Measurements from ENCODE around the gene SH2D2A.

SH2D2A gene

GRCh38 chr1:156842618-156843300 is 26.1 kb upstream of the SH2D2A start:
- Mint-ChIP-seq H3K36me3 (ENCODE audit: low read depth) (no peaks in the 10 kb centered on the region), H3K9me3 (no peaks in the 10 kb centered on the region), H3K4me3 (no peak overlapping the region), H3K4me1 (ENCODE audit: low read depth) (peaks cover 20% of the 10 kb centered on the region), H3K27ac (no peak overlapping the region), H3K27me3 (peaks cover 91% of the 10 kb centered on the region)
- intact Hi-C loops (cut with micrococcal nuclease), result no loop called here

- H3K36me3 Mint-ChIP-seq (ENCODE audit: low read depth), result no peaks in the 10 kb centered on the region
- no peaks in the 10 kb centered on the region for H3K9me3 Mint-ChIP-seq
- no peak overlapping the region for H3K27ac Mint-ChIP-seq
- no peak overlapping the region for H3K4me3 Mint-ChIP-seq
- intact Hi-C loops (cut with micrococcal nuclease), result no loop called here
- H3K27me3 Mint-ChIP-seq, result peaks cover 87% of the 10 kb centered on the region
- peaks cover 20% of the 10 kb centered on the region for H3K4me1 Mint-ChIP-seq (ENCODE audit: low read depth)
These were observed 24.7 kb upstream of the SH2D2A start for GRCh38 chr1:156841295-156841855.

- Mint-ChIP-seq H3K4me1 (ENCODE audit: low read depth) (peaks cover 20% of the 10 kb centered on the region), H3K27me3 (peaks cover 87% of the 10 kb centered on the region), H3K9me3 (no peaks in the 10 kb centered on the region), H3K4me3 (no peak overlapping the region), H3K27ac (no peak overlapping the region), H3K36me3 (ENCODE audit: low read depth) (no peaks in the 10 kb centered on the region)
- intact Hi-C loops (cut with micrococcal nuclease), result no loop called here
These were observed 24.2 kb upstream of the SH2D2A start for GRCh38 chr1:156840898-156841279.

- Mint-ChIP-seq H3K27me3 (peaks cover 84% of the 10 kb centered on the region), H3K36me3 (ENCODE audit: low read depth) (no peaks in the 10 kb centered on the region), H3K27ac (no peak overlapping the region), H3K4me1 (ENCODE audit: low read depth) (peaks cover 17% of the 10 kb centered on the region), H3K4me3 (no peak overlapping the region), H3K9me3 (no peaks in the 10 kb centered on the region)
- intact Hi-C loops (cut with micrococcal nuclease), result no loop called here
These were observed 23.7 kb upstream of the SH2D2A start for GRCh38 chr1:156840186-156840897.

- intact Hi-C loops (cut with micrococcal nuclease), result no loop called here
- H3K9me3 Mint-ChIP-seq, result no peaks in the 10 kb centered on the region
- H3K4me3 Mint-ChIP-seq, result no peak overlapping the region
- H3K4me1 Mint-ChIP-seq (ENCODE audit: low read depth), result peaks cover 10% of the 10 kb centered on the region
- H3K27me3 Mint-ChIP-seq, result peaks cover 84% of the 10 kb centered on the region
- H3K27ac Mint-ChIP-seq, result no peak overlapping the region
- no peaks in the 10 kb centered on the region for H3K36me3 Mint-ChIP-seq (ENCODE audit: low read depth)
These were observed 22.9 kb upstream of the SH2D2A start for GRCh38 chr1:156839426-156840109.

- peaks cover 83% of the 10 kb centered on the region for H3K27me3 Mint-ChIP-seq
- intact Hi-C loops (cut with micrococcal nuclease), result no loop called here
- H3K36me3 Mint-ChIP-seq (ENCODE audit: low read depth), result no peaks in the 10 kb centered on the region
- H3K9me3 Mint-ChIP-seq, result no peaks in the 10 kb centered on the region
- H3K4me3 Mint-ChIP-seq, result no peak overlapping the region
- H3K27ac Mint-ChIP-seq, result no peak overlapping the region
- H3K4me1 Mint-ChIP-seq (ENCODE audit: low read depth), result peaks cover 10% of the 10 kb centered on the region
These were observed 22.3 kb upstream of the SH2D2A start for GRCh38 chr1:156838972-156839371.

GRCh38 chr1:156836892-156837291 is 20.2 kb upstream of the SH2D2A start:
- H3K27me3 Mint-ChIP-seq, result peaks cover 80% of the 10 kb centered on the region
- H3K27ac Mint-ChIP-seq, result no peak overlapping the region
- intact Hi-C loops (cut with micrococcal nuclease), result no loop called here
- no peak overlapping the region for H3K4me3 Mint-ChIP-seq
- no peaks in the 10 kb centered on the region for H3K36me3 Mint-ChIP-seq (ENCODE audit: low read depth)
- H3K9me3 Mint-ChIP-seq, result no peaks in the 10 kb centered on the region
- no peaks in the 10 kb centered on the region for H3K4me1 Mint-ChIP-seq (ENCODE audit: low read depth)

GRCh38 chr1:156836041-156836654 is 19.5 kb upstream of the SH2D2A start:
- Mint-ChIP-seq H3K27me3 (peaks cover 83% of the 10 kb centered on the region), H3K4me1 (ENCODE audit: low read depth) (no peaks in the 10 kb centered on the region), H3K4me3 (no peak overlapping the region), H3K27ac (no peak overlapping the region), H3K36me3 (ENCODE audit: low read depth) (no peaks in the 10 kb centered on the region), H3K9me3 (no peaks in the 10 kb centered on the region)
- intact Hi-C loops (cut with micrococcal nuclease), result no loop called here

GRCh38 chr1:156834322-156834721 is 17.7 kb upstream of the SH2D2A start:
- intact Hi-C loops (cut with micrococcal nuclease), result no loop called here
- H3K9me3 Mint-ChIP-seq, result no peaks in the 10 kb centered on the region
- H3K4me3 Mint-ChIP-seq, result no peak overlapping the region
- H3K36me3 Mint-ChIP-seq (ENCODE audit: low read depth), result no peaks in the 10 kb centered on the region
- H3K4me1 Mint-ChIP-seq (ENCODE audit: low read depth), result no peaks in the 10 kb centered on the region
- H3K27me3 Mint-ChIP-seq, result peaks cover 71% of the 10 kb centered on the region
- H3K27ac Mint-ChIP-seq, result no peak overlapping the region

GRCh38 chr1:156833603-156834002 is 17.0 kb upstream of the SH2D2A start:
- Mint-ChIP-seq H3K36me3 (ENCODE audit: low read depth) (no peaks in the 10 kb centered on the region), H3K4me3 (no peak overlapping the region), H3K27me3 (peaks cover 69% of the 10 kb centered on the region), H3K4me1 (ENCODE audit: low read depth) (no peaks in the 10 kb centered on the region), H3K9me3 (no peaks in the 10 kb centered on the region), H3K27ac (no peak overlapping the region)
- intact Hi-C loops (cut with micrococcal nuclease), result no loop called here

- Mint-ChIP-seq H3K27ac (no peak overlapping the region), H3K27me3 (peaks cover 62% of the 10 kb centered on the region), H3K4me3 (no peak overlapping the region), H3K9me3 (no peaks in the 10 kb centered on the region), H3K4me1 (ENCODE audit: low read depth) (no peaks in the 10 kb centered on the region), H3K36me3 (ENCODE audit: low read depth) (no peaks in the 10 kb centered on the region)
- intact Hi-C loops (cut with micrococcal nuclease), result no loop called here
These were observed 15.8 kb upstream of the SH2D2A start for GRCh38 chr1:156832434-156832833.

GRCh38 chr1:156828400-156829124 is 11.9 kb upstream of the SH2D2A start:
- Mint-ChIP-seq H3K27me3 (peaks cover 32% of the 10 kb centered on the region), H3K36me3 (ENCODE audit: low read depth) (no peaks in the 10 kb centered on the region), H3K4me1 (ENCODE audit: low read depth) (no peaks in the 10 kb centered on the region), H3K9me3 (no peaks in the 10 kb centered on the region), H3K27ac (no peak overlapping the region), H3K4me3 (no peak overlapping the region)
- intact Hi-C loops (cut with micrococcal nuclease), result no loop called here

GRCh38 chr1:156826630-156827029 is 10.0 kb upstream of the SH2D2A start:
- H3K9me3 Mint-ChIP-seq, result no peaks in the 10 kb centered on the region
- H3K4me1 Mint-ChIP-seq (ENCODE audit: low read depth), result no peaks in the 10 kb centered on the region
- no peak overlapping the region for H3K4me3 Mint-ChIP-seq
- intact Hi-C loops (cut with micrococcal nuclease), result no loop called here
- H3K27ac Mint-ChIP-seq, result no peak overlapping the region
- H3K27me3 Mint-ChIP-seq, result peaks cover 31% of the 10 kb centered on the region
- no peaks in the 10 kb centered on the region for H3K36me3 Mint-ChIP-seq (ENCODE audit: low read depth)
